Panc1 (cell line): ENCODE measurements around the gene ATRAID.

Experiments
- CTCF ChIP-seq: fragments of 450-650 bp; IDR thresholded peaks from 2 replicates; pipeline ENCODE4 v1.5.1; 2017; ENCODE audit warnings: mild to moderate bottlenecking
- POLR2AphosphoS5 ChIP-seq: IDR thresholded peaks from 2 replicates; pipeline ENCODE4 v1.6.1; 2012; ENCODE audit warnings: mild to moderate bottlenecking, low read depth, low read length, moderate library complexity
- REST ChIP-seq, 2 experiments: IDR thresholded peaks; 2 replicates each; pipeline ENCODE4 v1.6.1; 2011 to 2012; ENCODE audit warnings: low read depth in 2 of 2, control low read depth in 1 of 2, low read length in 1 of 2, mild to moderate bottlenecking in 1 of 2, moderate library complexity in 1 of 2; ENCODE audit not compliant: insufficient read depth in 1 of 2
- TCF7L2 ChIP-seq: IDR thresholded peaks from 2 replicates; pipeline ENCODE4 v1.6.1; 2011; ENCODE audit warnings: mild to moderate bottlenecking, low read depth, low read length, inconsistent platforms

GRCh38 chr2:27264753-27265535 is 53.1 kb downstream of the ATRAID start:
- TF ChIP-seq CTCF (peak; percentile 85), POLR2AphosphoS5 (no peak), REST (IDR thresholded peaks at IDR 0.05; ENCODE audit: insufficient read depth in 1 of 2, low read depth in 2 of 2, low read length in 1 of 2) (no peak), TCF7L2 (no peak)
